IMR-90 (cell line): Measurements from ENCODE around the gene DESI1.

Experiments
- BHLHE40 ChIP-seq: fragments of 150-350 bp; IDR thresholded peaks from 2 replicates; pipeline ENCODE4 v1.6.1; 2016; ENCODE audit warnings: mild to moderate bottlenecking, low read depth, low read length
- CEBPB ChIP-seq: IDR thresholded peaks from 2 replicates; pipeline ENCODE4 v1.6.1; 2012; ENCODE audit warnings: low read depth, low read length, improper control_type of control experiment
- CHD1 ChIP-seq: IDR thresholded peaks from 2 replicates; pipeline ENCODE4 v1.6.1; 2012; ENCODE audit warnings: low read depth, low read length, improper control_type of control experiment
- CTCF ChIP-seq: conservative IDR thresholded peaks from 2 replicates; pipeline ENCODE4 v1.5.1; 2012; ENCODE audit warnings: mild to moderate bottlenecking, low read depth, low read length, improper control_type of control experiment
- FOS ChIP-seq: fragments of 150-350 bp; IDR thresholded peaks from 2 replicates; pipeline ENCODE4 v1.6.1; 2016; ENCODE audit warnings: low read depth, low read length
- MAFK ChIP-seq: IDR thresholded peaks from 2 replicates; pipeline ENCODE4 v1.6.1; 2012; ENCODE audit warnings: low read depth, low read length, improper control_type of control experiment
- MAZ ChIP-seq: IDR thresholded peaks from 2 replicates; pipeline ENCODE4 v1.6.1; 2012; ENCODE audit warnings: low read depth, mild to moderate bottlenecking, low read length, improper control_type of control experiment, moderate library complexity, borderline replicate concordance
- MXI1 ChIP-seq: IDR thresholded peaks from 2 replicates; pipeline ENCODE4 v1.6.1; 2012; ENCODE audit warnings: low read depth, mild to moderate bottlenecking, low read length, moderate library complexity, borderline replicate concordance
- POLR2A ChIP-seq: IDR thresholded peaks from 2 replicates; pipeline ENCODE4 v1.6.1; 2012; ENCODE audit warnings: mild to moderate bottlenecking, low read depth, low read length
- TF ChIP-seq, protein P1 (sequence below): fragments of 150-350 bp; IDR thresholded peaks from 2 replicates; pipeline ENCODE4 v1.6.1; 2017; ENCODE audit warnings: mild to moderate bottlenecking, antibody characterized with exemption, low read length, low read depth

DNA sequence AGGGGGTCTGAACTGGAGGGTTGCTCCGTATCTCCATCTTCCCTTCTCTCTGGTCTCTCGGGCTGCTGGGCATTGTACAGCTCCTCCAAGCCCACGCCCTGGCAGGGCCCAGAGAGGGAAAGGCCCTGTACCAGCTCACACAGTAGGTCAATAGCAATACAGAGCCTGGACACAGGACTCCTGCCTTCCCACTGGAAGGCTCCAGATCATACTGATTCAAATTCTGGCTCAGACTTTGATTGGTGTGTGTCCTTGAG, 53.4 kb downstream of the DESI1 start:
- TF ChIP-seq POLR2A (no peak), MAFK (no peak), CTCF (no peak), FOS (no peak), BHLHE40 (no peak), MAZ (no peak), CEBPB (no peak), CHD1 (no peak), MXI1 (no peak)
- TF ChIP-seq, protein P1, sequence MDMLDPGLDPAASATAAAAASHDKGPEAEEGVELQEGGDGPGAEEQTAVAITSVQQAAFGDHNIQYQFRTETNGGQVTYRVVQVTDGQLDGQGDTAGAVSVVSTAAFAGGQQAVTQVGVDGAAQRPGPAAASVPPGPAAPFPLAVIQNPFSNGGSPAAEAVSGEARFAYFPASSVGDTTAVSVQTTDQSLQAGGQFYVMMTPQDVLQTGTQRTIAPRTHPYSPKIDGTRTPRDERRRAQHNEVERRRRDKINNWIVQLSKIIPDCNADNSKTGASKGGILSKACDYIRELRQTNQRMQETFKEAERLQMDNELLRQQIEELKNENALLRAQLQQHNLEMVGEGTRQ: no peak
